ENCODE measurements around the gene ACAD8.
A peak's percentile ranks its signal among the peaks of the same experiment; 100 is the strongest.

ACAD8 gene

DNA sequence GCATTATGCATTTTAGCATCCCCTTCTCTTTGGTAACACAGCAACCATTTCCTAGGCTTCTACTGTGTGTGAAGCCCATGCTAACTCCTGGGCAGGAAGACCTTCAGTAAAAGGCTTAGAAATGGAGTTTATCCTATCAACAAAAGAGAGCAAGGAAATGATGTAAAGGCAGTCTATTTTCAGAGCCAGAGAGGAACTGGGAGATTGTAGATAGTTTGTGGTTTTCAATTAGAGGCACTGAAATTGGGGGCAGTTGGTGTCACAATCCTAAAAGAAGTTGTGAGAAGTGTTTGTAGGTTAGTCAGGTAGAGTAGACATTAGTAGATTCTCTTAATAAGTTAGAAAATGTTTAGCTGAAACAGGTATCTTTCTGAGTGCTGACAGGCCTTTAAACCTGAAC lies 7.1 kb downstream of the ACAD8 start:
- H3K27me3 ChIP-seq (replicated peaks; ENCODE audit: insufficient read depth, low read length) = no peaks in the 10 kb centered on the region
- peaks cover 22% of the 10 kb centered on the region for H3K4me1 ChIP-seq (ENCODE audit: low read length)
- peak overlapping the region; percentile 7; the same call in 1 of the 2 replicates for H3K9ac ChIP-seq (ENCODE audit: low read length)
- peaks cover 10% of the 10 kb centered on the region for H3K79me2 ChIP-seq (ENCODE audit: low read length)
- no peaks in the 10 kb centered on the region for H3K36me3 ChIP-seq (replicated peaks; ENCODE audit: insufficient read depth, low read length)
- H3K27ac ChIP-seq (ENCODE audit: low read length) = peak overlapping the region; percentile 49; the same call in 1 of the 2 replicates
- DNase-seq = no peak
- H2AFZ ChIP-seq (ENCODE audit: low read length) = no peak overlapping the region
- no peak for TF ChIP-seq EZH2 (optimal IDR thresholded peaks at IDR 0.05; ENCODE audit: low read depth, low read length)
- TF ChIP-seq, protein P1, sequence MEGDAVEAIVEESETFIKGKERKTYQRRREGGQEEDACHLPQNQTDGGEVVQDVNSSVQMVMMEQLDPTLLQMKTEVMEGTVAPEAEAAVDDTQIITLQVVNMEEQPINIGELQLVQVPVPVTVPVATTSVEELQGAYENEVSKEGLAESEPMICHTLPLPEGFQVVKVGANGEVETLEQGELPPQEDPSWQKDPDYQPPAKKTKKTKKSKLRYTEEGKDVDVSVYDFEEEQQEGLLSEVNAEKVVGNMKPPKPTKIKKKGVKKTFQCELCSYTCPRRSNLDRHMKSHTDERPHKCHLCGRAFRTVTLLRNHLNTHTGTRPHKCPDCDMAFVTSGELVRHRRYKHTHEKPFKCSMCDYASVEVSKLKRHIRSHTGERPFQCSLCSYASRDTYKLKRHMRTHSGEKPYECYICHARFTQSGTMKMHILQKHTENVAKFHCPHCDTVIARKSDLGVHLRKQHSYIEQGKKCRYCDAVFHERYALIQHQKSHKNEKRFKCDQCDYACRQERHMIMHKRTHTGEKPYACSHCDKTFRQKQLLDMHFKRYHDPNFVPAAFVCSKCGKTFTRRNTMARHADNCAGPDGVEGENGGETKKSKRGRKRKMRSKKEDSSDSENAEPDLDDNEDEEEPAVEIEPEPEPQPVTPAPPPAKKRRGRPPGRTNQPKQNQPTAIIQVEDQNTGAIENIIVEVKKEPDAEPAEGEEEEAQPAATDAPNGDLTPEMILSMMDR (IDR thresholded peaks at IDR 0.05; ENCODE audit: low read length) = no peak
- TF ChIP-seq EZH2phosphoT487 (IDR thresholded peaks at IDR 0.05; ENCODE audit: low read length) = no peak
- H3K9me2 ChIP-seq (replicated peaks; ENCODE audit: insufficient read depth, low read length) = no peaks in the 10 kb centered on the region
- no peak overlapping the region for H3K4me3 ChIP-seq (ENCODE audit: low read length)
- H4K20me1 ChIP-seq (ENCODE audit: insufficient read depth, low read length) = no peaks in the 10 kb centered on the region
- H3K4me2 ChIP-seq (ENCODE audit: low read depth, low read length) = peak overlapping the region; percentile 38; the same call in 1 of the 2 replicates
- no peaks in the 10 kb centered on the region for H3F3A ChIP-seq (ENCODE audit: insufficient read depth, low read length)
- no peaks in the 10 kb centered on the region for H3K9me3 ChIP-seq (replicated peaks; ENCODE audit: insufficient read depth, low read length)

DNA sequence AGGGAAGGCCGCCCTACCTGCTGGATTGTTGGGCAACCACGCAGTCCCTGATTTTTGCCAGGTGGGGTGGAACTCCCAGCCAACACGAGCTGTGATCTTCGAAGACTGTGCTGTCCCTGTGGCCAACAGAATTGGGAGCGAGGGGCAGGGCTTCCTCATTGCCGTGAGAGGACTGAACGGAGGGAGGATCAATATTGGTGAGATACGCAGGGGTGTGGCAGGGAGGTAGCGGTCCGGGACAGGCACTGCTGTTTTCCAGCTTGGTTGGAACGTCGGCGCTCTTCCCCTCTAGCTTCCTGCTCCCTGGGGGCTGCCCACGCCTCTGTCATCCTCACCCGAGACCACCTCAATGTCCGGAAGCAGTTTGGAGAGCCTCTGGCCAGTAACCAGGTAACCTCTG lies 7.6 kb downstream of the ACAD8 start:
- no peak overlapping the region for H2AFZ ChIP-seq (ENCODE audit: low read length)
- no peaks in the 10 kb centered on the region for H3K36me3 ChIP-seq (replicated peaks; ENCODE audit: insufficient read depth, low read length)
- no peaks in the 10 kb centered on the region for H3F3A ChIP-seq (ENCODE audit: insufficient read depth, low read length)
- no peak overlapping the region for H3K9ac ChIP-seq (ENCODE audit: low read length)
- H3K27me3 ChIP-seq (replicated peaks; ENCODE audit: insufficient read depth, low read length) = no peaks in the 10 kb centered on the region
- no peaks in the 10 kb centered on the region for H4K20me1 ChIP-seq (ENCODE audit: insufficient read depth, low read length)
- H3K9me3 ChIP-seq (replicated peaks; ENCODE audit: insufficient read depth, low read length) = no peaks in the 10 kb centered on the region
- H3K79me2 ChIP-seq (ENCODE audit: low read length) = 0 out of 2 replicates have a peak, but pooled peaks cover 8% of the 10 kb centered on the region
- TF ChIP-seq EZH2 (optimal IDR thresholded peaks at IDR 0.05; ENCODE audit: low read depth, low read length) (no peak), EZH2phosphoT487 (IDR thresholded peaks at IDR 0.05; ENCODE audit: low read length) (no peak)
- TF ChIP-seq, protein P1 (IDR thresholded peaks at IDR 0.05; ENCODE audit: low read length) = no peak
- no peak for DNase-seq
- no peak overlapping the region for H3K4me3 ChIP-seq (ENCODE audit: low read length)
- H3K4me1 ChIP-seq (ENCODE audit: low read length) = peaks cover 22% of the 10 kb centered on the region
- peak overlapping the region; percentile 49; the same call in 1 of the 2 replicates for H3K27ac ChIP-seq (ENCODE audit: low read length)
- H3K4me2 ChIP-seq (ENCODE audit: low read depth, low read length) = peak overlapping the region; percentile 38; the same call in 1 of the 2 replicates
- no peaks in the 10 kb centered on the region for H3K9me2 ChIP-seq (replicated peaks; ENCODE audit: insufficient read depth, low read length)

DNA sequence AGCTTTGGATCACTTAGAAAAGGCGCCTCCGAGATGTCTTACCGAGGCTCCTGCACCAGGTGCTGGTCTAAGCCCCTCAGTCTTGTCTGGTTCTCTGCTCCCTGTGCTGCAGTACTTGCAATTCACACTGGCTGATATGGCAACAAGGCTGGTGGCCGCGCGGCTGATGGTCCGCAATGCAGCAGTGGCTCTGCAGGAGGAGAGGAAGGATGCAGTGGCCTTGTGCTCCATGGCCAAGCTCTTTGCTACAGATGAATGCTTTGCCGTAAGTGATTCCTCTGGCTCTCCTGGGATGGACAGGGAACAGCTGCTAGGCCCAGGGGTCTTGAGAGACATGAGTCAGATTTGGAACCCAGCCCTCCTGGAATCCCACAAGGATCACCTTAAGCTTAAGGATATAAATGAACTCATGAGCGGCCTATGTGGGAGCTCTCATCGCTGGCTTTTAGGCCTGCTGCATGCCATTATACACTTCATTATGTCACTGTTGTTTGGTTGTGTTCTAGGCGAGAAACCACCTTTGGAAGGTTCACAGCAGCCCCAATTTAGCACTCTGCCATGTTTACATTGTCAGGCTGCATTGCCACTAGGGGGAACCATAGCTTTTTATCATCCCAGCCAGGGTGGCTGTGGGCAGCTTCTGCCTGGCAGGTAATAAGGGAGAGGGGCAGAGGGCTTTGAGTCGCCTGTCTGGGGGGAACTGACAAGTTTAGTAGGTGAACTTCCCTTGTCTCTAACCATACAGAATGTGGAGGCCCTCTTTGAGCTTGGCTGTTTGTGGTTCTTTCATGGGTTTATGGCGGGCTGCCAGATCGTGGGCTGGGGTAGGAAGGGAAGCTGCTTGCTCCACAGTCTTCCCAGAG lies 8.5 kb downstream of the ACAD8 start:
- no peaks in the 10 kb centered on the region for H3K9me2 ChIP-seq (replicated peaks; ENCODE audit: insufficient read depth, low read length)
- no peak overlapping the region for H2AFZ ChIP-seq (ENCODE audit: low read length)
- no peak overlapping the region for H3K4me2 ChIP-seq (ENCODE audit: low read depth, low read length)
- no peaks in the 10 kb centered on the region for H4K20me1 ChIP-seq (ENCODE audit: insufficient read depth, low read length)
- H3K9me3 ChIP-seq (replicated peaks; ENCODE audit: insufficient read depth, low read length) = no peaks in the 10 kb centered on the region
- no peak overlapping the region for H3K9ac ChIP-seq (ENCODE audit: low read length)
- peak; percentile 26 for DNase-seq
- TF ChIP-seq EZH2 (optimal IDR thresholded peaks at IDR 0.05; ENCODE audit: low read depth, low read length) = no peak
- TF ChIP-seq, protein P1 (IDR thresholded peaks at IDR 0.05; ENCODE audit: low read length) = peak; percentile 72
- H3K27me3 ChIP-seq (replicated peaks; ENCODE audit: insufficient read depth, low read length) = no peaks in the 10 kb centered on the region
- H3K4me3 ChIP-seq (ENCODE audit: low read length) = no peak overlapping the region
- H3K27ac ChIP-seq (ENCODE audit: low read length) = no peak overlapping the region
- no peaks in the 10 kb centered on the region for H3K36me3 ChIP-seq (replicated peaks; ENCODE audit: insufficient read depth, low read length)
- H3K4me1 ChIP-seq (ENCODE audit: low read length) = peaks cover 22% of the 10 kb centered on the region
- H3F3A ChIP-seq (ENCODE audit: insufficient read depth, low read length) = no peaks in the 10 kb centered on the region
- 0 out of 2 replicates have a peak, but pooled peaks cover 3% of the 10 kb centered on the region for H3K79me2 ChIP-seq (ENCODE audit: low read length)

Measured in MM.1S (cell line).